NT2/D1 (cell line): ENCODE measurements around the gene DIDO1.

Experiments used
- SUZ12 ChIP-seq: IDR thresholded peaks from 2 replicates; pipeline ENCODE4 v1.6.1; 2011; ENCODE audit not compliant: insufficient read length, insufficient read depth; ENCODE audit errors: extremely low read depth
- YY1 ChIP-seq: IDR thresholded peaks from 2 replicates; pipeline ENCODE4 v1.6.1; 2011; ENCODE audit not compliant: insufficient read length, insufficient read depth
- ZNF274 ChIP-seq: IDR thresholded peaks from 2 replicates; pipeline ENCODE4 v1.6.1; 2011; ENCODE audit warnings: mild to moderate bottlenecking, low read depth, low read length

GRCh38 chr20:62894261-62894660, 32.0 kb downstream of the DIDO1 start:
- TF ChIP-seq YY1 (no peak), SUZ12 (no peak), ZNF274 (no peak)
